ENCODE measurements around the gene RNF8.

GRCh38 chr6:37368961-37369320 lies 15.2 kb downstream of the RNF8 start:
- TF ChIP-seq, protein P1, sequence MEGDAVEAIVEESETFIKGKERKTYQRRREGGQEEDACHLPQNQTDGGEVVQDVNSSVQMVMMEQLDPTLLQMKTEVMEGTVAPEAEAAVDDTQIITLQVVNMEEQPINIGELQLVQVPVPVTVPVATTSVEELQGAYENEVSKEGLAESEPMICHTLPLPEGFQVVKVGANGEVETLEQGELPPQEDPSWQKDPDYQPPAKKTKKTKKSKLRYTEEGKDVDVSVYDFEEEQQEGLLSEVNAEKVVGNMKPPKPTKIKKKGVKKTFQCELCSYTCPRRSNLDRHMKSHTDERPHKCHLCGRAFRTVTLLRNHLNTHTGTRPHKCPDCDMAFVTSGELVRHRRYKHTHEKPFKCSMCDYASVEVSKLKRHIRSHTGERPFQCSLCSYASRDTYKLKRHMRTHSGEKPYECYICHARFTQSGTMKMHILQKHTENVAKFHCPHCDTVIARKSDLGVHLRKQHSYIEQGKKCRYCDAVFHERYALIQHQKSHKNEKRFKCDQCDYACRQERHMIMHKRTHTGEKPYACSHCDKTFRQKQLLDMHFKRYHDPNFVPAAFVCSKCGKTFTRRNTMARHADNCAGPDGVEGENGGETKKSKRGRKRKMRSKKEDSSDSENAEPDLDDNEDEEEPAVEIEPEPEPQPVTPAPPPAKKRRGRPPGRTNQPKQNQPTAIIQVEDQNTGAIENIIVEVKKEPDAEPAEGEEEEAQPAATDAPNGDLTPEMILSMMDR (IDR thresholded peaks at IDR 0.05), result no peak
- TF ChIP-seq POLR2A (IDR thresholded peaks at IDR 0.05), result no peak
